Common myeloid progenitor, CD34-positive (primary cell): ENCODE results near the gene TRPM3.
A peak's percentile ranks its signal among the peaks of the same experiment; 100 is the strongest.

ENCODE experiments used
- CTCF ChIA-PET: fragments of 350-600 bp; sonication (Branson Sonifier 250); formaldehyde crosslinking; loops from one replicate; lab custom pipeline; 2021; ENCODE audit warnings: antibody characterized with exemption; lab: Charles Lee
- POLR2A ChIA-PET: fragments of 350-600 bp; sonication (Branson Sonifier 250); formaldehyde crosslinking; loops from one replicate; lab custom pipeline; 2021; ENCODE audit warnings: antibody characterized with exemption; lab: Charles Lee
- DNase-seq, 3 donors: peaks; one replicate each; pipeline versions ENCODE4 v3.0.0 to v3.0.0-alpha.2; 2013
- H3K27ac ChIP-seq, 2 experiments: 1 replicate in 1 of 2; 2 replicates in 1 of 2; pipeline ENCODE4 v1.7.0; 2013; ENCODE audit warnings: inconsistent platforms in 2 of 2, low read length in 2 of 2, mild to moderate bottlenecking in 2 of 2, low read depth in 1 of 2, moderate library complexity in 1 of 2; ENCODE audit not compliant: severe bottlenecking in 2 of 2, insufficient read depth in 1 of 2, poor library complexity in 1 of 2
- H3K27me3 ChIP-seq, 5 experiments: replicated peaks in 2 of 5; 1 replicate in 3 of 5; 2 replicates in 2 of 5; pipeline versions ENCODE4 v1.6.1 to v1.7.0; 2013; ENCODE audit warnings: low read length in 4 of 5, mild to moderate bottlenecking in 2 of 5, moderate library complexity in 2 of 5, inconsistent platforms in 1 of 5; ENCODE audit not compliant: insufficient read depth in 5 of 5, control insufficient read depth in 4 of 5
- H3K36me3 ChIP-seq, 4 experiments: 1 replicate in 2 of 4; 2 replicates in 2 of 4; pipeline versions ENCODE4 v1.6.1 to v1.7.0; 2013; ENCODE audit warnings: low read length in 3 of 4, control low read depth in 1 of 4, mild to moderate bottlenecking in 1 of 4; ENCODE audit not compliant: control insufficient read depth in 4 of 4, insufficient read depth in 4 of 4
- H3K4me1 ChIP-seq, 4 experiments: 1 replicate in 3 of 4; 2 replicates in 1 of 4; pipeline versions ENCODE4 v1.6.1 to v1.7.1; 2013; ENCODE audit warnings: low read length in 3 of 4, mild to moderate bottlenecking in 3 of 4, control low read depth in 1 of 4, inconsistent platforms in 1 of 4, moderate library complexity in 1 of 4; ENCODE audit not compliant: control insufficient read depth in 4 of 4, insufficient read depth in 4 of 4; ENCODE audit errors: control extremely low read depth in 1 of 4
- H3K4me3 ChIP-seq, 7 experiments: 1 replicate in 4 of 7; 2 replicates in 3 of 7; pipeline versions ENCODE4 v1.5.1 to v1.7.0; 2013; ENCODE audit warnings: mild to moderate bottlenecking in 7 of 7, low read length in 6 of 7, moderate library complexity in 6 of 7, inconsistent platforms in 2 of 7, low read depth in 2 of 7, control low read depth in 1 of 7; ENCODE audit not compliant: insufficient read depth in 4 of 7, control insufficient read depth in 1 of 7; ENCODE audit errors: extremely low read depth in 1 of 7
- H3K9me3 ChIP-seq, 5 experiments: 1 replicate in 4 of 5; 2 replicates in 1 of 5; pipeline versions ENCODE4 v1.6.1 to v1.7.1; 2013; ENCODE audit warnings: low read length in 4 of 5, mild to moderate bottlenecking in 2 of 5, inconsistent platforms in 1 of 5, low read depth in 1 of 5, moderate library complexity in 1 of 5; ENCODE audit not compliant: control insufficient read depth in 4 of 5, insufficient read depth in 2 of 5; ENCODE audit errors: control extremely low read depth in 1 of 5
- WGBS: methylation state at CpG from one replicate; pipeline ENCODE4 v1.1.5; 2013; ENCODE audit not compliant: insufficient coverage; 5-methylcytosine and 5-hydroxymethylcytosine counted together

TRPM3 gene

GRCh38 chr9:70506159-70506558, 615.3 kb downstream of the TRPM3 start:
- H3K4me1 ChIP-seq, result peaks cover 0 to 17% (median 12%) of the 10 kb centered on the region in 4 experiments
- ChIA-PET POLR2A (no interaction called here), CTCF (interaction anchor here (1.7 kb wide), 1 partner anchor 85 kb away, joined by 5 read pairs; no protein-coding TSS in a partner anchor)
- DNase-seq, result no peak
- no peaks in the 10 kb centered on the region for H3K9me3 ChIP-seq
- no peaks in the 10 kb centered on the region for H3K36me3 ChIP-seq
- no peaks in the 10 kb centered on the region for H3K27me3 ChIP-seq
- no peak overlapping the region for H3K27ac ChIP-seq
- WGBS, result no CpG with 5 or more reads among the region's 2 CpGs
- no peak overlapping the region for H3K4me3 ChIP-seq

- H3K9me3 ChIP-seq, result no peaks in the 10 kb centered on the region
- 0% methylated on average over 1 of the region's 4 CpGs for WGBS
- peak overlapping the region in 1 of 2 experiments; percentile 51 for H3K27ac ChIP-seq
- DNase-seq, result peak in 2 of 3 donors; percentile 32 to 45
- no peaks in the 10 kb centered on the region for H3K27me3 ChIP-seq
- H3K4me1 ChIP-seq, result peaks cover 0 to 17% (median 12%) of the 10 kb centered on the region in 4 experiments
- CTCF ChIA-PET, result interaction anchor here (0.6 to 1.7 kb wide), 7 partner anchors 9 to 670 kb away, joined by 3 to 6 read pairs (median 4); no protein-coding TSS in a partner anchor
- POLR2A ChIA-PET, result no interaction called here
- H3K4me3 ChIP-seq, result no peak overlapping the region
- H3K36me3 ChIP-seq, result no peaks in the 10 kb centered on the region
Measured at GRCh38 chr9:70504834-70505233, 616.6 kb downstream of the TRPM3 start.

- H3K4me1 ChIP-seq, result peaks cover 0 to 17% (median 12%) of the 10 kb centered on the region in 4 experiments
- ChIA-PET POLR2A (no interaction called here), CTCF (no interaction called here)
- no peaks in the 10 kb centered on the region for H3K27me3 ChIP-seq
- no peak for DNase-seq
- H3K4me3 ChIP-seq, result no peak overlapping the region
- H3K36me3 ChIP-seq, result no peaks in the 10 kb centered on the region
- no CpG with 5 or more reads among the region's 1 CpG for WGBS
- no peak overlapping the region for H3K27ac ChIP-seq
- H3K9me3 ChIP-seq, result no peaks in the 10 kb centered on the region
Measured at GRCh38 chr9:70502690-70503089, 618.7 kb downstream of the TRPM3 start.

GRCh38 chr9:70500793-70501192, 620.6 kb downstream of the TRPM3 start:
- WGBS, result 100% methylated on average over 1 of the region's 1 CpG
- no peaks in the 10 kb centered on the region for H3K36me3 ChIP-seq
- ChIA-PET CTCF (interaction anchor here (0.8 to 1.4 kb wide), 7 partner anchors 8 to 203 kb away, joined by 3 to 5 read pairs (median 3); no protein-coding TSS in a partner anchor), POLR2A (no interaction called here)
- no peak overlapping the region for H3K27ac ChIP-seq
- DNase-seq, result no peak
- peaks cover 0 to 15% (median 12%) of the 10 kb centered on the region in 4 experiments for H3K4me1 ChIP-seq
- H3K9me3 ChIP-seq, result no peaks in the 10 kb centered on the region
- H3K27me3 ChIP-seq, result no peaks in the 10 kb centered on the region
- H3K4me3 ChIP-seq, result no peak overlapping the region

GRCh38 chr9:70499621-70500020, 621.8 kb downstream of the TRPM3 start:
- Histone ChIP-seq H3K27ac (no peak overlapping the region), H3K4me3 (no peak overlapping the region), H3K9me3 (no peaks in the 10 kb centered on the region), H3K4me1 (peaks cover 0 to 13% (median 3%) of the 10 kb centered on the region in 4 experiments), H3K36me3 (no peaks in the 10 kb centered on the region), H3K27me3 (no peaks in the 10 kb centered on the region)
- no peak for DNase-seq
- WGBS, result 100% methylated on average over 1 of the region's 1 CpG
- ChIA-PET CTCF (interaction anchor here (1.0 to 1.4 kb wide), 3 partner anchors 13 to 24 kb away, joined by 3 read pairs; no protein-coding TSS in a partner anchor), POLR2A (no interaction called here)

- peaks cover 0 to 17% (median 6%) of the 10 kb centered on the region in 4 experiments for H3K4me1 ChIP-seq
- no peak overlapping the region for H3K4me3 ChIP-seq
- no peak overlapping the region for H3K27ac ChIP-seq
- CTCF ChIA-PET, result interaction anchor here (0.7 to 1.4 kb wide), 5 partner anchors 12 to 40 kb away, joined by 3 to 4 read pairs (median 3); no protein-coding TSS in a partner anchor
- no peaks in the 10 kb centered on the region for H3K27me3 ChIP-seq
- no peak for DNase-seq
- H3K36me3 ChIP-seq, result no peaks in the 10 kb centered on the region
- no peaks in the 10 kb centered on the region for H3K9me3 ChIP-seq
- whole genome bisulfite sequencing, result 100% methylated on average over 1 of the region's 3 CpGs
- POLR2A ChIA-PET, result no interaction called here
Measured at GRCh38 chr9:70498866-70499265, 622.6 kb downstream of the TRPM3 start.

- ChIA-PET POLR2A (no interaction called here), CTCF (interaction anchor here (1.0 to 1.5 kb wide), 3 partner anchors 14 to 58 kb away, joined by 3 to 4 read pairs (median 3); no protein-coding TSS in a partner anchor)
- no peaks in the 10 kb centered on the region for H3K27me3 ChIP-seq
- WGBS, result 89% methylated on average over 2 of the region's 2 CpGs
- H3K4me3 ChIP-seq, result no peak overlapping the region
- H3K9me3 ChIP-seq, result no peaks in the 10 kb centered on the region
- H3K27ac ChIP-seq, result no peak overlapping the region
- no peak for DNase-seq
- no peaks in the 10 kb centered on the region for H3K36me3 ChIP-seq
- peaks cover 3 to 36% (median 22%) of the 10 kb centered on the region in 4 experiments for H3K4me1 ChIP-seq
Measured at GRCh38 chr9:70496244-70496643, 625.2 kb downstream of the TRPM3 start.
